ENCODE results near the gene MYADML2.
"Not testable (repeated sequence)": the region's sequence is repeated elsewhere in the genome, so short reads cannot be mapped to it uniquely, and the experiment has no call there.

MYADML2 gene

DNA sequence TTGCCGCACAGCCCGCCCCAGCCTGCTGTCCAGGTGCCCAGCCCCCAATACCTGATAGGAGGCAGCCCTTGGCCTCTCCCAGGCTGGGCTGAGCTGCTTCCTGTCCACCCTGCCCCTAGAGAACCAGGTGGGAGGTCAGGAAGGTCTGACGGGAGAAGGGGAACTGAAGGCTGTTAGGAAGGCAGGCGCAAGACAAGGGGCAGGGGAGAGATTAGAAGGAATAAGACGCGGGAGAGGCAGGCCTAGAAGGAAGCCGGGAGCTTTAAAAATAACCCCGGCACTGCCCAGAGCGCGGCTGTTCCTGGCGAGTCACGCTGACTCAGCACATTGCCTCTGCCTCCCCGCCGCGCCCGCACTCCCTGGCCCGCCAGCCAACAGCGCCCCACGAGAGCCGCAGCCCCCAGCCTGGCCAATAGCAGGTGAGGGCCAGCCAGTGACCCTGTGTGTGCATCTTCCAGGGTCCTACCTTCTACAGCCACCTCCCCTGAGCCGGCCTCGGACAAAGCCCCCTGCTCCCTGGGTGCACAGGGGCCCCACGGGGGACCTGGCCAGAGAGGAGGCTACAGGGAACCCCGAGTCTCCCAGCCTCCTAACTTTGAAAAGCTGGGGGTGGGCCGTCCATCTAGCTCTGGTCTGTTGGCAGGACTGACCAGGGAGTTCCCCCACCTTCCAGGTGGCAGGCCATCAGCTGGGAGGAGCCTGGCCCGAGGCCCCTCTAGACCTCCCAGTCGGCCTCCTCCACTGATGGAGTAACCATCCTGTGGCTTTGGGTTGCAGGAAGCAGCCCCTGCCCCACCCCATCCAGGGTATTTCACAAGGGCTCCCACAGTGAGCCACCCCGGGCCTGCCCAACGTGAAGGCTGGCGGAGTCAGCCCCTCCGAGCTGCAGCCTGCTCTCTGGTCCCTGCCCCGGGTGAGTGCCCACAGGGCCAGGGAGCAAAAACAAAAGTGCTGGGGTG, 23.5 kb downstream of the MYADML2 start:
- TF ChIP-seq POLR2A (IDR thresholded peaks at IDR 0.05; ENCODE audit: low read length) (peak; percentile 52), GATA1 (IDR thresholded peaks at IDR 0.05; ENCODE audit: low read depth, low read length) (no peak)
- peak; percentile 93 to 96 for DNase-seq

DNA sequence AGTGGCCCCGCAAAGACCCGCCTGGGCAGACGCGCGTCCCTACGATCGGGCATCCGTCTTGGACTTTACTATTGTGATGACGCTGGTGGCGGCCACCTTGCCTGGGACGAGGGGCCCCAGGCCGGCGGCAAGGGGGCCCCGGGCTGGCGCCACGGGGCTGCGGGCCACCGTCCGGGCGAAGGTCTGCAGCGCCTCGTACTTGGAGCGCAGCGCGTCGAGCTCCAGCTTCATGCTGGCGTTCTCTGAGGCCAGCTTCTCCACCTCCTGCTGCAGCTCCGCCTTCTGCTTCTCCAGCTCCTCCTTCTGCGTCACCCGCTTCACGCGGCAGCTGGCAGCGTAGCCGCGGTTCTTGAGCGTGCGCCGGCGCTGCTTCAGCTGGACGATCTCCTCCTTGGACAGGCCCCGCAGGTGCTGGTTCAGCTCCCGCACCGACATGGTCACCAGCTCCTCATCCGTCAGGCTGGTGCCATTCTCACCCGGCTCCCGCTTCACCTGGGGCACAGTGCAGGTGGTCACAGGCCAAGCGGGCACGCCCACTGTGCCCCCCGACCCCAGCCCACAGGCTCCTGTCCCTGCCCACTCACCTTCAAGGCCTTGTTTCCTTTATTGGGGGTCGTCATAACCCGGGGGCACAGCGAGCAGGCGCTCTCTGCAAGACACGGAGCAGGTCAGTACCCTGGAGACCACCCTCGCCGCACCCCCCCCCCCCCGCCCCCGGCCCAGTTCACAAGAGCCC, 24.3 kb downstream of the MYADML2 start:
- TF ChIP-seq POLR2A (IDR thresholded peaks at IDR 0.05; ENCODE audit: low read length) = no peak
- DNase-seq = peak; percentile 26 to 45

DNA sequence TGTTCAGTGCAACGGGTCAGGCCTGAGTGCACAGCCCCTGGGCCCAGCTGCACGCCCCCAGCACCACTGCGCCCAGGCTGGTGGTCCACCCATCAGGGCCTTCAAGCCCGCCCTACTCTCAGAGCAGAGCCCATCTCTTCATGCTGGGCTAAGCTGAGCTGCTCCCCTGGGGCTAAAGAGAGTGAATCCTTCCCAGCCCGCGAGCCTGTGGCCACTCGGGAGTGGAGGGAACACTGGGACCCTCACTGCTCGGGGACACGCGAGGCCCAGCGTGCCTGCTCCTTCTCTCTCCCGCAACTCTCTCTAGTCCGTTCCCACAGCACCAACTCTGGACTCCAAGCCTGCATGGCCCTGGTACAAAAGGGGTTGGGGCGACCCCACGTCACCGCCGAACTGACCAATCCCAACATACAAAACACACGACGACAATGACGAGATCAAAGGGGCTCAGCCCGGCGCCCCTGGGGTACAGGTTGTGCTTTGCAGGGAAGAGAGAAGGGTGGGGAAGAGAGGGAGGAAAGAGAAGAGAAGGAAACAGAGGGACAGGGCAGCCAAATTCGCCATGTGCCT, 25.0 kb downstream of the MYADML2 start:
- TF ChIP-seq POLR2A (IDR thresholded peaks at IDR 0.05; ENCODE audit: low read length) (no peak), GATA1 (IDR thresholded peaks at IDR 0.05; ENCODE audit: low read depth, low read length) (no peak)
- DNase-seq = no peak

DNA sequence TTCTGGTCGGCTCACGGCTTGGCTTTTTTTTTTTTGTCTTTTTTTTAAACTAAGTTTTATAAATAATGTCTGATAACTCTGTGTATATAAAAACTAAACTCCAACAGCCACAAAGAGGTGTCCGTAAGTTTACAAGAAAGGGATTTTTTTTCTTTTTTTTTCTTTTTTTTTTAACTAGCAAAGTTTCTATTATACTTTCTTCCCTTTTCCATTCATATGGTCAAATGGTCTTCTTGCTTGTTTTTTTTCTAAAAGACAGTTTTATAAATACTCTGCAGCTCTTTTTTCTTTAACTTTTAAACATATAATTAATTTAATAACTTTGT, 25.5 kb downstream of the MYADML2 start:
- no peak for TF ChIP-seq POLR2A (IDR thresholded peaks at IDR 0.05; ENCODE audit: low read length)
- no peak for TF ChIP-seq GATA1 (IDR thresholded peaks at IDR 0.05; ENCODE audit: low read depth, low read length)
- DNase-seq = no peak

DNA sequence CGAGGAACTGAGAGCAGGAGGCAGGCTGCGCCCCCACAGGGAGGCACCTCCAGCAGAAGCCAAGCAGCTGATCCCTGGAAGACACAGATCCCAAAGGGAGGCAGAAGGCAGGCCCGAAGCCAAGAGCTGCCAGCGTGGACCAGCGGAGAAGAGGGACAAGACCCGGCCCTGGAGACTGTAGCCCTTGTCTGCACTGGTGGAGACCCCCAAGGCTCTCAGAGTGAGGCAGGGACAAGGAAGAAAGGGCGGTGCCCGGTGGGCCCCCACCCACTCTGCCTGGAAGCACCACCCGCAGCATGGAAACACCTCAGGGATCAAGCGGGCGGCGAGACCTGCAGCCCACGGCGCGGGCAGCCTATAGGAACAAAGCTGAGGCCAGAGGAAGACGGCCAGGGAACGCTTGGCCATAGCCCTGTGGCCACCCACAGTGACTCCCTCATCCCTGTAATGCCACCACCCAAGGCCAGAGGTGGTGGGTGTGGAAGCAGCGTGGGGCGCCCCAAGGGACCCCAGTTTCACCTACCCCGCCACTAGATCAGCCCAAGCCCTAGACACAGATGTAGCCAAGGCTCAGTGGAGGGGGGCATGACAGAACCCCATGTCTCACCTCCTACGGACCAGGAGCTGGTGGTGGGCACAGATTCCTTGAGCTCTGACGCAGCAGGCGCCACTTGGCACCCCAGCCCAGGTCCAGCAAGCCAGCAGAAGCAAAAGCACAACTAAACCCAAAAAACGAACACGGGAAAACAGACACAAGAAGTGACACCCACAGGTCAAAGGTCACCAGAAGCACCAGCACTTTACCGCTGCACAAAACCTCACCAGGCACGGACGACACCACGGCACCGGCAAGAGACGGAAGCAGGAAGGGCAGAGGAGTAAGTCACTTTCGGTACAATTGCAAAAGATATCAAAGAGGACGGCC, 26.2 kb downstream of the MYADML2 start:
- DNase-seq = no peak
- TF ChIP-seq GATA1 (IDR thresholded peaks at IDR 0.05; ENCODE audit: low read depth, low read length) (no peak), POLR2A (IDR thresholded peaks at IDR 0.05; ENCODE audit: low read length) (no peak)

DNA sequence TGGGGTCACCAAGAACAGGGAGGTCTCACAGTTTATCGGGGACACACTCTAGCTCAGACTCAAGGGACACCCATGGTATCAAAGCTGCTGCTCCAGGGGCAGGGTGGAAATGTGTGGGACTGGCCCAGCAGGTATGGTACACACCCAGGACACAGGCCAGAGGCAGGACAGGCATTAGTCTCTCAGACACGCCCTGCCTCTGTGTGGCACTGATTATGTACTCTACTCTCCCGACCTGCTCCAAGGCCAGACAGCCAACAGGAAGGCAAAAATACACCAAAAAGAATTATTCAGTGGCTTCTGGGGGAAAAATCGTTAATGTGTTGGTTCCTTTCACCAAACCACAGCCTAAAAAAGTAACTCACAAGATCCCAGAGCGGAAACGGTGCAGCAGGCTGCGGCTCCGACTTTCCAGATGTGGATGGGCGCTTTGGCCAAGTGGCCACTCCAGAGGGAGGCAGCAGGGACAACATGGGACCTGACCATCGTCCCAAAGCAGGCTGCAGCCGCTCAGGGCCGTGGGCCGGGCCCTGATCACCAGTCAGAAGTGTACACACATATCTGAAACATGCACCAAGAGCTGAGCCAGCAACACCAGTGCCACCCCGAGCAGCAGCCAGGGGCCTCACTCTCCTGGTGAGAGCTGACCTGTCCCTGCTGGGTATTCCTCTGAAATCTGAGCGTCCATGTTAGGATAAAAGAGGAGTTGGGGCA, 28.0 kb downstream of the MYADML2 start:
- peak; percentile 50 to 61 for DNase-seq
- no peak for TF ChIP-seq GATA1 (IDR thresholded peaks at IDR 0.05; ENCODE audit: low read depth, low read length)
- no peak for TF ChIP-seq POLR2A (IDR thresholded peaks at IDR 0.05; ENCODE audit: low read length)

DNA sequence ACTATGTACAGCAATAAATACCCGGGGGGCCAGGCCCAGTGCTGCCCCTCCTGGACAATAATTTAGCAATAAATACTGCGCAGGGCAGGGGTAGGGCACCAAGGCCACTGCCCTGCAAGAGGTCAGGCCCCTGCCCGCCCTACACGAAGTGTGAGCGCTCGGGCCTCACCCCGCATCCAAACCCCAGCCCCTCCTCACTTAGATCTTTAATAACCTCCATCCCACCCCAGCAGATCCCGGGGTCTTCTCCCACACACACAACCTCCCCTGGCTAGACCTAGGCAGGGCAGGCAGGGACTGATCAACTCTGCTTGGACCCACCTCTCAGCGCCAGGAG, 28.7 kb downstream of the MYADML2 start:
- not testable (repeated sequence) for DNase-seq

DNA sequence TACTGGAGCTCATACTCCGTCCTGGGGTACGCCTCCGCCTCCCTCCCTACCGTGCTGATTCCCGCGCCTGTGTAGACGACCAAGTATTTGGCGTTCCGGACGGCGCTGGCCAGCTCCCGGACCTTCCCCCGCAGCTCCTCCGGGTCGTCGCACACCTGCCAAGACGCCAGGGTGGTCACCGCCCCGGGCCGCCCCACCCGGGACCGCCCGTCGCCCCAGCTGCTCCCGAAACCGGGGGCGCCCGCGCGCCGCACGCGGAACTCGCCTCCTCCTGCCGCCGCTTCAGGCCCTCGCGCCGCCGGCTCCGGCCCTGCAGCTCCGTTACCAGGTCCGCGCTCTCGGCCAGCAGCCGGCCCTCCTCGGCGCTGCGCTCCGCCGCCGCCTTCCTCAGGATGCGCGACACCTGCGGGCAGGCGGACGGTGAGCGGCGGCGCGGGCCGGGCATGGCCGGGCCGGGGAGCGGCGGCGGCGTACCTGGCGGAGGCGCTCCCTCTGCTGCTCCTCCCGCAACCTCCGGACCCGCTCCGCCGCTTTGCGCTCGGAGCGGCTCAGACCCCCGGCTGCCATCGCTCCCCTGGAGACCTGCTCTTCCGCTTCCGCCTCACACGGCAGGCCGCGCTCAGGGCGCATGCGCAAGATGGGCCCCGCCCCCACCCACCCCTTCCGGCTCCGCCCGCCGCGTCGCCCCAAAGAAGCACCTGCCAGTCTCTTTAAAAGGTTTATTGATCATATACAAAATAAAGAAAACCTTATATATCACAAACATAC, 29.3 kb downstream of the MYADML2 start, which contains the start of gene SIRT7:
TSS of gene SIRT7 (minus strand) at position 612 of the 768 bp plus-strand sequence. CDS start at position 567, 45 bp downstream.
- peak; percentile 50 for TF ChIP-seq POLR2A (IDR thresholded peaks at IDR 0.05; ENCODE audit: low read length)
- TF ChIP-seq GATA1 (IDR thresholded peaks at IDR 0.05; ENCODE audit: low read depth, low read length) = no peak

DNA sequence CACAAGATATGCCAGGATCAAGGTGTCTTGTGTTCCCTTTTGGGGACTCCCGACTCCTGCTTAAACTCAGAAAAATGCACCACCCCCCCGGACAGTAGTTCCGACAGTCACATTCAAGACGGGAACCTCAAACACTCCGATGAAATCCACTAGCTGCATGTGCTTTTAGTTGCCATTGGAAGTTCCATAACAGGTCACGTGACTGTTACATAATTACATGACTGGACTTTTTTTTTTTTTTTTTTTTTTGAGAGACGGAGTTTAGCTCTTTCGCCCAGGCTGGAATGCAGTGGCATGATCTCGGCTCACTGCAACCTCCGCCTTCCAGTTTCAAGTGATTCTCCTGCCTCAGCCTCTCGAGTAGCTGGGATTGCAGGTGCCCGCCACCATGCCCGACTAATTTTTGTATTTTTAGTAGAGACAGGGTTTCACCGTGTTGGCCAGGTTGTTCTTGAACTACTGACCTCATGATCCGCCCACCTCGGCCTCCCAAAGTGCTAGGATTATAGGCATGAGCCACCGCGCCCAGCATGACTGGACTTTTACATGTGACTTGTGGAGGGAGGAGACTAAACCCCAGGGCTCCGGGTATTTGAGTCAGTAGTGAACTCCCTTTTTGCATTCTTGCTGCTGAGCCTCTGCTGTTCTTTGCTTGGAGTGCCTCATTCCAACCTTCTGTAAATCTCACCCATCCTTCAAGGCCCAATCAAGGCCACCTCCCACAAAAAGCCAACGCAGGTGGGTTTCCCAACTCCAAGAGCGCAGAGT, 30.6 kb downstream of the MYADML2 start:
- peak; percentile 76 to 85 for DNase-seq
- TF ChIP-seq GATA1 (IDR thresholded peaks at IDR 0.05; ENCODE audit: low read depth, low read length) = no peak
- TF ChIP-seq POLR2A (IDR thresholded peaks at IDR 0.05; ENCODE audit: low read length) = peak; percentile 53

More for the DNA sequence above, 29.3 kb downstream of the MYADML2 start, which contains the start of gene SIRT7:
- peak; percentile 84 to 93 for DNase-seq

DNA sequence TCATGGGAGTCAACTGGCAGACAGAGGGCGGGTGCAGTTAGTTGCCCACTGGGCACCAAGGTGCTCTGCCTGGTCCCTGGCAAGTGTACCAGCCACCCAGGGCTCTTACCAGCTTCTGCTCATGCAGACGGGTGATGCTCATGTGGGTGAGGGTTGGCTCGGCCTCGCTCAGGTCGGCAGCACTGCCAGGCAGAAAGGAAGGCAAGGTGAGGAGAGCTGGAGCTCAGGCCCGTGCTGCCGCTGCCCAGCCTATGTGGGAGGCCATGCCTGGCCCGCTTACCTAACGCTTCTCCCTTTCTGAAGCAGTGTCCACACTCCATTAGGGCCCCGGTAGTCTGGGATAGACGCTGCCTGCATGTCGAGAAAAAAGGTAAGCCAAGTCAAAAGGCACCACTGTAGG, 31.7 kb downstream of the MYADML2 start:
- DNase-seq = no peak
- TF ChIP-seq GATA1 (IDR thresholded peaks at IDR 0.05; ENCODE audit: low read depth, low read length) = no peak
- TF ChIP-seq POLR2A (IDR thresholded peaks at IDR 0.05; ENCODE audit: low read length) = no peak

DNA sequence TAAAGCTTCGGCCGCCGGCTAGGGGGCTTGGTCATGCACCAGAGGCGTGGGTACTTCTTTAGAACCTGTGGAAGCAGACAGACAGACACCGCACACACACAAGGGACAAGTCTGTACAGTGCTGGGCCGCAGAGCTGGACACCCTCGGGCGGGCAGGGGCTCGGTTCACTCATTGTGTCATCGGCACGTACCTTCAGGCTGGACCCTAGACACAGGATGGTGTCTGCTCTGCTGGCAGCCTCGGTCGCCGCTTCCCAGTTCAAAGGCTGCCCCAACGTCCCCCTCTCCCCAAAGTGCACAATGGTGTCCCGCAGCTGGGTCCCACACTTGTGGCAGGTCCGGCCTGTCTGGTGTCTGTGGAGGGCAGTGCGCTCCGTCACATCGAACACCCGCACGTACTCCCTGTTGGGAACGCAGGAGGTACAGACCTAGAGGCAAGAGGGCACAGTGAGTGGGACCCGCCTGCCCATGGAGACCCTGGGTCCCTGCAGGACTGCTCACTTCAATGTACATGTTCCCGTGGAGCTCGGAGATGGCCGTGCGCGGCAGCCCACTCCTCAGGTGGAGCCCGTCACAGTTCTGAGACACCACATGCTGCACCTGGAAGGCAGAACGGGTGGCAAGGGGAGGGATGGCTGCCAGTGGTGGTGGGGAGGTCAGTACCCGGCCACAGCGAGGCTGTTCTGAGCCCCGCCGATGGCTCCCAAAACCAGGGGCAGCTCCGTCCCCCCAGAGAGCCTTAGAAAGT, 32.8 kb downstream of the MYADML2 start:
- DNase-seq = no peak
- TF ChIP-seq POLR2A (IDR thresholded peaks at IDR 0.05; ENCODE audit: low read length) (no peak), GATA1 (IDR thresholded peaks at IDR 0.05; ENCODE audit: low read depth, low read length) (no peak)

Measured in erythroblast (primary cell).